B cell (primary cell): ENCODE results near the gene IBTK. TPM values are rescaled to one million over a fixed set of nuclear protein-coding genes. Genes with fewer than 3 reads are reported as not detected.
"Not testable (repeated sequence)": the region's sequence is repeated elsewhere in the genome, so short reads cannot be mapped to it uniquely, and the experiment has no call there.

Source experiments
- ATAC-seq: fragments of 200-7000 bp; cut with Tn5 transposase; one replicate; pipeline ENCODE4 v1.10.0; 2021; ENCODE audit warnings: low read depth, mild to moderate bottlenecking, moderate number of reproducible peaks, moderate library complexity
- CTCF ChIA-PET: fragments of 350-600 bp; sonication (Branson Sonifier 250); formaldehyde crosslinking; loops from one replicate; lab custom pipeline; 2021; ENCODE audit warnings: antibody characterized with exemption, inconsistent platforms; lab: Charles Lee
- POLR2A ChIA-PET: fragments of 350-600 bp; sonication (Branson Sonifier 250); formaldehyde crosslinking; loops from one replicate; lab custom pipeline; 2021; ENCODE audit warnings: antibody characterized with exemption; lab: Charles Lee
- DNase-seq: peaks from one replicate; pipeline ENCODE4 v3.0.0; 2013
- H2AFZ ChIP-seq: 2 replicates; pipeline ENCODE4 v1.6.1; 2012; ENCODE audit warnings: mild to moderate bottlenecking, low read depth, low read length; ENCODE audit not compliant: insufficient read depth, poor library complexity, severe bottlenecking
- H3K27ac ChIP-seq, 2 donors: 1 replicate in 1 of 2; 2 replicates in 1 of 2; pipeline ENCODE4 v1.5.1; 2012 to 2013; ENCODE audit warnings: low read length in 2 of 2, mild to moderate bottlenecking in 2 of 2, moderate library complexity in 1 of 2
- H3K27me3 ChIP-seq, 4 experiments: fragments of 200-600 bp in 1 of 4; sonication (generic) in 1 of 4; replicated peaks in 1 of 4; 1 replicate in 2 of 4; 2 replicates in 2 of 4; pipeline versions ENCODE4 v1.6.1 to v1.7.0; 2013 to 2016; ENCODE audit warnings: low read length in 3 of 4, mild to moderate bottlenecking in 2 of 4, mixed read lengths in 1 of 4, moderate library complexity in 1 of 4; ENCODE audit not compliant: insufficient read depth in 4 of 4, control insufficient read depth in 3 of 4; ENCODE audit errors: control extremely low read depth in 1 of 4
- H3K36me3 ChIP-seq, 2 experiments: replicated peaks in 1 of 2; 1 replicate in 1 of 2; 2 replicates in 1 of 2; pipeline versions ENCODE4 v1.6.1 to v1.7.1; 2013; ENCODE audit warnings: low read length in 1 of 2; ENCODE audit not compliant: insufficient read depth in 2 of 2, control insufficient read depth in 1 of 2; ENCODE audit errors: control extremely low read depth in 1 of 2, extremely low read depth in 1 of 2
- H3K4me1 ChIP-seq, 2 donors: fragments of 200-600 bp in 1 of 2; sonication (generic) in 1 of 2; 1 replicate in 1 of 2; 2 replicates in 1 of 2; pipeline versions ENCODE4 v1.5.1 to v1.6.1; 2013 to 2017; ENCODE audit warnings: low read length in 2 of 2; ENCODE audit not compliant: control insufficient read depth in 2 of 2, insufficient read depth in 2 of 2
- H3K4me2 ChIP-seq: replicated peaks from 2 replicates; pipeline ENCODE3; 2012; ENCODE audit warnings: mild to moderate bottlenecking, low read depth, low read length; ENCODE audit not compliant: poor library complexity, severe bottlenecking
- H3K4me3 ChIP-seq, 5 experiments: fragments of 200-600 bp in 1 of 5; sonication (generic) in 1 of 5; 1 replicate in 3 of 5; 2 replicates in 2 of 5; pipeline versions ENCODE4 v1.5.1 to v1.7.0; 2011 to 2016; ENCODE audit warnings: low read length in 4 of 5, mild to moderate bottlenecking in 4 of 5, low read depth in 2 of 5, control low read depth in 1 of 5, moderate library complexity in 1 of 5; ENCODE audit not compliant: insufficient read depth in 1 of 5; ENCODE audit errors: control extremely low read depth in 1 of 5, extremely low read depth in 1 of 5
- H3K79me2 ChIP-seq: fragments of 200-600 bp; sonication (generic); one replicate; pipeline ENCODE4 v1.6.0; 2016; ENCODE audit warnings: low read length; ENCODE audit not compliant: control insufficient read depth, insufficient read depth
- H3K9ac ChIP-seq: fragments of 200-600 bp; sonication (generic); 2 replicates; pipeline ENCODE4 v1.6.1; 2017; ENCODE audit warnings: mild to moderate bottlenecking, low read length, moderate library complexity
- H3K9me3 ChIP-seq, 3 donors: one replicate each; pipeline versions ENCODE4 v1.6.1 to v1.7.1; 2013; ENCODE audit warnings: low read length in 2 of 3; ENCODE audit not compliant: control insufficient read depth in 2 of 3, insufficient read depth in 1 of 3; ENCODE audit errors: control extremely low read depth in 1 of 3
- H4K20me1 ChIP-seq: 2 replicates; pipeline ENCODE4 v1.6.0; 2012; ENCODE audit warnings: mild to moderate bottlenecking, low read length; ENCODE audit not compliant: insufficient read depth, control insufficient read depth, poor library complexity, severe bottlenecking
- H3K27ac Mint-ChIP-seq: one replicate; pipeline ENCODE4 v1.8.0; 2021; ENCODE audit warnings: mixed read lengths
- H3K27me3 Mint-ChIP-seq: one replicate; pipeline ENCODE4 v1.8.0; 2021; ENCODE audit warnings: mixed read lengths
- H3K4me1 Mint-ChIP-seq: one replicate; pipeline ENCODE4 v1.8.0; 2021; ENCODE audit warnings: mixed read lengths
- H3K4me3 Mint-ChIP-seq: one replicate; pipeline ENCODE4 v1.8.0; 2021; ENCODE audit warnings: mixed read lengths
- H3K9me3 Mint-ChIP-seq: one replicate; pipeline ENCODE4 v1.8.0; 2022; ENCODE audit warnings: mixed read lengths; ENCODE audit not compliant: insufficient read depth
- EZH2 ChIP-seq: IDR thresholded peaks from 2 replicates; pipeline ENCODE4 v1.6.1; 2012; ENCODE audit warnings: borderline replicate concordance, low read depth, mild to moderate bottlenecking, moderate library complexity, low read length; ENCODE audit not compliant: insufficient read depth, poor library complexity, severe bottlenecking
- WGBS: methylation state at CpG from one replicate; pipeline ENCODE4 v1.1.5; 2013; ENCODE audit warnings: missing lambda C conversion rate; ENCODE audit not compliant: insufficient coverage; 5-methylcytosine and 5-hydroxymethylcytosine counted together
- intact Hi-C: fragments of 100-400 bp; cut with micrococcal nuclease; formaldehyde crosslinking; loops from one replicate; pipeline ENCODE4 v1.10.0; 2022
- polyA plus RNA-seq: library from polyadenylated mRNA; depleted of rRNA; stranded (reverse); fragments of >200 nt; gene quantifications from 2 replicates; pipeline ENCODE4 v1.2.3, GENCODE V29; 2012
- total RNA-seq, 2 donors: library from RNA; stranded (reverse); fragments of 120-200 nt in 1 of 2; gene quantifications; 1 replicate in 1 of 2; 2 replicates in 1 of 2; pipeline versions ENCODE4 v1.2.3 to v1.2.4, GENCODE V29; 2013 to 2022
- TF ChIP-seq, protein P1 (sequence below): fragments of 200-600 bp; IDR thresholded peaks from one replicate; pipeline ENCODE4 v1.8.0; 2022; ENCODE audit warnings: antibody characterized with exemption, mild to moderate bottlenecking

IBTK gene
- total and polyA plus RNA-seq, 2 donors (not counting 1 experiment from before 2014, with no cell fraction given): 4.4 to 28.3 TPM

DNA sequence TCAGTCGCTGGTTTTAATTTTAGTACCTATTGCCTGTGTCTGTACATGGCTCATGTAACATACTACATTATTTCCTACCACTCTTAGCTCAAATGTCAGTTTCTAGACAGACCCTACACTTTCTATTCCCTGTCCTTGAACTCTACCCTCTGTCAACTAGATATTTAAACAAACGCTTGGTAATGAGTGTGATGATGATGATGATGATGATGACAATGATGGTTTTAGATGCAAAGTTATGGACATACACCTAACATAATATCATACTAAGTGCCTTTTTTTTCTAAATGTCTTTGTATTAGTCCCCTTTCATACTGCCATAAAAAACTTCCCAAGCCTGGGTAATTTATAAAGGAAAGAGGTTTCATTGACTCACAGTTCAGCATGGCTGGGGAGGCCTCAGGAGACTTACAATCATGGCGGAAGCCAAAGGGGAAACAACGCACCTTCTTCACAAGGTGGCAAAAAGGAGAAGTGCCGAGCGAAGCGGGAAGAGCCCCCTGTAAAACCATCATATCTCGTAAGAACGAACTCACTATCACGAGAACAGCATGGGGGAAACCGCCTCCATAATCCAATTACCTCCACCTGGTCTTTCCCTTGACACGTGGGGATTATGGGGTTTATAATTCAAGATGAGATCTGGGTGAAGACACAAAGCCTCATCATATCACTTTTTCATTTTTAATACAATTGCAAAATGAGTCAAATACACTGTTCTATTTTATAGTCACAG lies 87.1 kb downstream of the IBTK start:
- DNase-seq (no peak), ATAC-seq (no peak)
- Histone ChIP-seq H3K27ac (no peak overlapping the region), H3K4me3 (no peak overlapping the region), H3K79me2 (no peaks in the 10 kb centered on the region), H3K27me3 (no peaks in the 10 kb centered on the region), H3K36me3 (no peaks in the 10 kb centered on the region), H2AFZ (no peak overlapping the region), H3K4me2 (no peak overlapping the region), H3K9ac (no peak overlapping the region), H3K4me1 (no peaks in the 10 kb centered on the region), H3K9me3 (no peaks in the 10 kb centered on the region), H4K20me1 (no peaks in the 10 kb centered on the region)
- Mint-ChIP-seq H3K4me3 (no peak overlapping the region), H3K27me3 (no peaks in the 10 kb centered on the region), H3K27ac (no peak overlapping the region), H3K4me1 (no peaks in the 10 kb centered on the region), H3K9me3 (no peaks in the 10 kb centered on the region)
- TF ChIP-seq, protein P1, sequence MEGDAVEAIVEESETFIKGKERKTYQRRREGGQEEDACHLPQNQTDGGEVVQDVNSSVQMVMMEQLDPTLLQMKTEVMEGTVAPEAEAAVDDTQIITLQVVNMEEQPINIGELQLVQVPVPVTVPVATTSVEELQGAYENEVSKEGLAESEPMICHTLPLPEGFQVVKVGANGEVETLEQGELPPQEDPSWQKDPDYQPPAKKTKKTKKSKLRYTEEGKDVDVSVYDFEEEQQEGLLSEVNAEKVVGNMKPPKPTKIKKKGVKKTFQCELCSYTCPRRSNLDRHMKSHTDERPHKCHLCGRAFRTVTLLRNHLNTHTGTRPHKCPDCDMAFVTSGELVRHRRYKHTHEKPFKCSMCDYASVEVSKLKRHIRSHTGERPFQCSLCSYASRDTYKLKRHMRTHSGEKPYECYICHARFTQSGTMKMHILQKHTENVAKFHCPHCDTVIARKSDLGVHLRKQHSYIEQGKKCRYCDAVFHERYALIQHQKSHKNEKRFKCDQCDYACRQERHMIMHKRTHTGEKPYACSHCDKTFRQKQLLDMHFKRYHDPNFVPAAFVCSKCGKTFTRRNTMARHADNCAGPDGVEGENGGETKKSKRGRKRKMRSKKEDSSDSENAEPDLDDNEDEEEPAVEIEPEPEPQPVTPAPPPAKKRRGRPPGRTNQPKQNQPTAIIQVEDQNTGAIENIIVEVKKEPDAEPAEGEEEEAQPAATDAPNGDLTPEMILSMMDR: no peak
- no peak for TF ChIP-seq EZH2
- intact Hi-C loops: no loop called here
- POLR2A ChIA-PET: no interaction called here
- 100% methylated on average over 2 of the region's 12 CpGs for WGBS
- CTCF ChIA-PET: no interaction called here

GRCh38 chr6:82152786-82153185 lies 94.8 kb downstream of the IBTK start:
- H3K4me1 Mint-ChIP-seq, H3K27me3 Mint-ChIP-seq, H3K27ac ChIP-seq, H3K9ac ChIP-seq, H3K4me2 ChIP-seq, H3K9me3 ChIP-seq, intact Hi-C loops, H2AFZ ChIP-seq, H3K27ac Mint-ChIP-seq, H3K4me3 ChIP-seq, H3K27me3 ChIP-seq, ATAC-seq, H3K4me3 Mint-ChIP-seq, H3K79me2 ChIP-seq, H3K9me3 Mint-ChIP-seq, POLR2A ChIA-PET, CTCF ChIA-PET, H3K4me1 ChIP-seq, DNase-seq, H3K36me3 ChIP-seq, H4K20me1 ChIP-seq: not testable (repeated sequence)
- no CpG with 5 or more reads among the region's 3 CpGs for WGBS

- H3K4me3 Mint-ChIP-seq, H3K27ac ChIP-seq, H3K9me3 ChIP-seq, H3K9ac ChIP-seq, H2AFZ ChIP-seq, CTCF ChIA-PET, ATAC-seq, H3K27me3 Mint-ChIP-seq, DNase-seq, H3K4me1 Mint-ChIP-seq, H3K4me1 ChIP-seq, POLR2A ChIA-PET, H3K27ac Mint-ChIP-seq, H3K36me3 ChIP-seq, H3K27me3 ChIP-seq, H3K4me3 ChIP-seq, H4K20me1 ChIP-seq, H3K9me3 Mint-ChIP-seq, intact Hi-C loops, H3K79me2 ChIP-seq, H3K4me2 ChIP-seq: not testable (repeated sequence)
- 90% methylated on average over 8 of the region's 10 CpGs for WGBS
Measured at GRCh38 chr6:82151147-82151546, 96.4 kb downstream of the IBTK start.
